GM19043 (cell line): ENCODE measurements around the gene HBG1.
A peak's percentile ranks its signal among the peaks of the same experiment; 100 is the strongest.
"Not testable (repeated sequence)": the region's sequence is repeated elsewhere in the genome, so short reads cannot be mapped to it uniquely, and the experiment has no call there.

Experiments used
- ATAC-seq: cut with Tn5 transposase; IDR thresholded peaks from one replicate; pipeline ENCODE4 v1.9.1; 2021; ENCODE audit warnings: low read depth; ENCODE audit not compliant: unreplicated experiment

HBG1 gene

GRCh38 chr11:5248498-5248897 lies 1.2 kb downstream of the HBG1 start:
- ATAC-seq: not testable (repeated sequence)

- ATAC-seq: no peak
Observed at GRCh38 chr11:5247472-5248192, 2.0 kb downstream of the HBG1 start.

- no peak for ATAC-seq
Observed at GRCh38 chr11:5246772-5247471, 2.7 kb downstream of the HBG1 start.

GRCh38 chr11:5245155-5245554 lies 4.5 kb downstream of the HBG1 start:
- ATAC-seq: no peak

GRCh38 chr11:5243816-5244180 lies 5.9 kb downstream of the HBG1 start:
- ATAC-seq: no peak

- ATAC-seq: peak; percentile 68
Observed at GRCh38 chr11:5242933-5243815, 6.5 kb downstream of the HBG1 start.

GRCh38 chr11:5242208-5242607 lies 7.4 kb downstream of the HBG1 start:
- no peak for ATAC-seq

GRCh38 chr11:5241458-5241857 lies 8.2 kb downstream of the HBG1 start:
- no peak for ATAC-seq

GRCh38 chr11:5240458-5240857 lies 9.2 kb downstream of the HBG1 start:
- no peak for ATAC-seq

- ATAC-seq: no peak
Observed at GRCh38 chr11:5240056-5240455, 9.6 kb downstream of the HBG1 start.

- ATAC-seq: no peak
Observed at GRCh38 chr11:5239046-5239445, 10.6 kb downstream of the HBG1 start.

GRCh38 chr11:5238486-5238885 lies 11.2 kb downstream of the HBG1 start:
- no peak for ATAC-seq

GRCh38 chr11:5237420-5237819 lies 12.2 kb downstream of the HBG1 start:
- no peak for ATAC-seq

- no peak for ATAC-seq
Observed at GRCh38 chr11:5235364-5236095, 14.1 kb downstream of the HBG1 start.

GRCh38 chr11:5234381-5234834 lies 15.2 kb downstream of the HBG1 start, which contains the start of gene HBD:
TSS of gene HBD (minus strand) at chr11:5234483. CDS start at chr11:5234433, 50 bp downstream.
- ATAC-seq: peak; percentile 75

GRCh38 chr11:5233307-5233706 lies 16.4 kb downstream of the HBG1 start:
- ATAC-seq: no peak

- ATAC-seq: no peak
Observed at GRCh38 chr11:5232821-5233220, 16.8 kb downstream of the HBG1 start.

- no peak for ATAC-seq
Observed at GRCh38 chr11:5232176-5232575, 17.5 kb downstream of the HBG1 start.

GRCh38 chr11:5231111-5231510 lies 18.5 kb downstream of the HBG1 start:
- no peak for ATAC-seq

- ATAC-seq: no peak
Observed at GRCh38 chr11:5230266-5230665, 19.4 kb downstream of the HBG1 start.
